Measurements from ENCODE around the gene DPPA2. TPM values are rescaled to one million over a fixed set of nuclear protein-coding genes. Genes with fewer than 3 reads are reported as not detected.

DPPA2 gene
- polyA plus RNA-seq, 1 experiment: not detected

- Histone ChIP-seq H3K27me3 (ENCODE audit: control insufficient read depth, insufficient read depth, low read length) (no peaks in the 10 kb centered on the region), H3K4me3 (ENCODE audit: low read depth, low read length) (peak overlapping the region; percentile 54), H3K9me3 (ENCODE audit: control insufficient read depth, insufficient read depth, low read length) (no peaks in the 10 kb centered on the region; the same call in 1 of the 2 replicates), H3K27ac (ENCODE audit: low read depth, low read length) (no peak overlapping the region)
- TF ChIP-seq CTCF (IDR thresholded peaks at IDR 0.05; ENCODE audit: low read depth, low read length): no peak
- no peak for DNase-seq (ENCODE audit: low read depth, low spot score)
- POLR2A ChIA-PET: no interaction called here
- CTCF ChIA-PET: no interaction called here
These were observed 20.1 kb upstream of the DPPA2 start for GRCh38 chr3:109336291-109336861.

GRCh38 chr3:109334572-109334971, 18.3 kb upstream of the DPPA2 start:
- Histone ChIP-seq H3K9me3 (ENCODE audit: control insufficient read depth, insufficient read depth, low read length) (no peaks in the 10 kb centered on the region; the same call in 1 of the 2 replicates), H3K27me3 (ENCODE audit: control insufficient read depth, insufficient read depth, low read length) (no peaks in the 10 kb centered on the region), H3K4me3 (ENCODE audit: low read depth, low read length) (no peak overlapping the region), H3K27ac (ENCODE audit: low read depth, low read length) (no peak overlapping the region)
- ChIA-PET POLR2A (no interaction called here), CTCF (no interaction called here)
- no peak for TF ChIP-seq CTCF (IDR thresholded peaks at IDR 0.05; ENCODE audit: low read depth, low read length)
- no peak for DNase-seq (ENCODE audit: low read depth, low spot score)

GRCh38 chr3:109331692-109332091, 15.4 kb upstream of the DPPA2 start:
- DNase-seq (ENCODE audit: low read depth, low spot score): no peak
- TF ChIP-seq CTCF (IDR thresholded peaks at IDR 0.05; ENCODE audit: low read depth, low read length): no peak
- H3K27me3 ChIP-seq (ENCODE audit: control insufficient read depth, insufficient read depth, low read length): no peaks in the 10 kb centered on the region
- ChIA-PET CTCF (no interaction called here), POLR2A (no interaction called here)
- no peak overlapping the region for H3K27ac ChIP-seq (ENCODE audit: low read depth, low read length)
- H3K9me3 ChIP-seq (ENCODE audit: control insufficient read depth, insufficient read depth, low read length): no peaks in the 10 kb centered on the region; the same call in 1 of the 2 replicates
- H3K4me3 ChIP-seq (ENCODE audit: low read depth, low read length): no peak overlapping the region

GRCh38 chr3:109330405-109330804, 14.1 kb upstream of the DPPA2 start:
- H3K27me3 ChIP-seq (ENCODE audit: control insufficient read depth, insufficient read depth, low read length): no peaks in the 10 kb centered on the region
- H3K9me3 ChIP-seq (ENCODE audit: control insufficient read depth, insufficient read depth, low read length): no peaks in the 10 kb centered on the region
- CTCF ChIA-PET: no interaction called here
- no peak overlapping the region for H3K27ac ChIP-seq (ENCODE audit: low read depth, low read length)
- no peak for TF ChIP-seq CTCF (IDR thresholded peaks at IDR 0.05; ENCODE audit: low read depth, low read length)
- no peak overlapping the region for H3K4me3 ChIP-seq (ENCODE audit: low read depth, low read length)
- DNase-seq (ENCODE audit: low read depth, low spot score): no peak
- POLR2A ChIA-PET: no interaction called here

- Histone ChIP-seq H3K27me3 (ENCODE audit: control insufficient read depth, insufficient read depth, low read length) (no peaks in the 10 kb centered on the region), H3K27ac (ENCODE audit: low read depth, low read length) (no peak overlapping the region), H3K9me3 (ENCODE audit: control insufficient read depth, insufficient read depth, low read length) (peaks cover 3% of the 10 kb centered on the region; the same call in 1 of the 2 replicates), H3K4me3 (ENCODE audit: low read depth, low read length) (no peak overlapping the region)
- POLR2A ChIA-PET: no interaction called here
- CTCF ChIA-PET: no interaction called here
- no peak for DNase-seq (ENCODE audit: low read depth, low spot score)
- TF ChIP-seq CTCF (IDR thresholded peaks at IDR 0.05; ENCODE audit: low read depth, low read length): no peak
These were observed 11.9 kb upstream of the DPPA2 start for GRCh38 chr3:109328202-109328601.

All from AG04450 (cell line).